Ovary (tissue), 9 donors: ENCODE data around the gene SIRT4. TPM values are rescaled to one million over a fixed set of nuclear protein-coding genes. Genes with fewer than 3 reads are reported as not detected.

Experiments
- DNase-seq, 5 donors: peaks; one replicate each; pipeline ENCODE4 v3.0.0-alpha.2; 2019 to 2020
- H3K27ac ChIP-seq, 2 donors: fragments of 200-600 bp; one replicate each; pipeline versions ENCODE4 v1.5.1 to v1.8.0; 2019 to 2022
- H3K27me3 ChIP-seq: fragments of 200-600 bp; one replicate; pipeline ENCODE4 v1.8.0; 2022
- H3K36me3 ChIP-seq: fragments of 200-600 bp; sonication (generic); one replicate; pipeline ENCODE4 v1.5.1; 2019
- H3K4me1 ChIP-seq: one replicate; pipeline ENCODE4 v1.8.1; 2013; ENCODE audit warnings: mild to moderate bottlenecking, moderate library complexity; ENCODE audit not compliant: insufficient read depth
- H3K4me3 ChIP-seq: fragments of 200-600 bp; sonication (generic); one replicate; pipeline ENCODE4 v1.5.1; 2017
- H3K9me3 ChIP-seq, 2 donors: fragments of 200-600 bp in 1 of 2; sonication (generic) in 1 of 2; one replicate each; pipeline versions ENCODE4 v1.5.1 to v1.8.1; 2013 to 2019; ENCODE audit warnings: mild to moderate bottlenecking in 1 of 2, moderate library complexity in 1 of 2
- CTCF ChIP-seq, 3 donors: fragments of 450-650 bp in 2 of 3; fragments of 200-600 bp in 1 of 3; IDR thresholded peaks; one replicate each; pipeline versions ENCODE4 v1.5.1 to v1.8.0; 2016 to 2022; ENCODE audit warnings: antibody characterized with exemption in 3 of 3, mild to moderate bottlenecking in 1 of 3
- EP300 ChIP-seq: sonication (generic); formaldehyde crosslinking; IDR thresholded peaks from one replicate; pipeline ENCODE4 v1.6.1; 2017; ENCODE audit warnings: antibody characterized with exemption
- POLR2A ChIP-seq: fragments of 450-650 bp; IDR thresholded peaks from one replicate; pipeline ENCODE4 v1.6.1; 2017; ENCODE audit warnings: antibody characterized with exemption, mild to moderate bottlenecking, moderate library complexity
- WGBS, 3 donors: extraction: QIAGEN DNeasy Blood & Tissue Kit in 1 of 3; methylation state at CpG; one replicate each; pipeline versions ENCODE4 v1.1.5 to v1.1.7; 2013 to 2017; 5-methylcytosine and 5-hydroxymethylcytosine counted together
- intact Hi-C, 4 donors: fragments of 100-400 bp; cut with DNase I; formaldehyde crosslinking; loops; one replicate each; pipeline versions ENCODE4 v1.11.0 to v1.15.1; 2022 to 2023
- polyA plus RNA-seq, 2 donors: library from polyadenylated mRNA; stranded (reverse); fragments of 200-250 nt in 1 of 2; fragments of 350-450 nt in 1 of 2; fragmentation: Illumina TruSeq in 1 of 2; extraction: RNeasy Lipid Tissue Mini Kit (QIAGEN cat#74804) in 1 of 2; gene quantifications; one replicate each; pipeline ENCODE4 v1.2.3, GENCODE V29; 2013 to 2014
- total RNA-seq, 7 donors: library from RNA; depleted of rRNA in 2 of 7; stranded (reverse); fragments of >200 nt in 2 of 7; fragmentation: NEBNext Ultra II Directional in 3 of 7; extraction: Animal tissue kit (Norgen Biotek cat#: 25700) in 3 of 7; gene quantifications; one replicate each; pipeline versions ENCODE4 v1.1.0 to v1.2.4, GENCODE V29; 2016 to 2023
- donor health status: DM: no; HTN: no; CAD: no; lungs with moderate emphysema.
- donor health status: DM: no; HTN: no; CAD: no.
- donor health status: Bipolar disorder and iron deficiency.
- donor health status: DM: yes; HTN: yes; CAD: no.
- donor health status: DM: no; HTN: no; CAD: no.
- donor health status: DM: yes; HTN: yes; CAD: no.

The SIRT4 gene
- total and polyA plus RNA-seq, 9 donors = 0.87 to 4.6 (median 1.4) TPM

- Histone ChIP-seq H3K36me3 (no peaks in the 10 kb centered on the region), H3K4me1 (peaks cover 1% of the 10 kb centered on the region), H3K9me3 (no peaks in the 10 kb centered on the region), H3K27ac (no peak overlapping the region), H3K4me3 (no peak overlapping the region), H3K27me3 (no peaks in the 10 kb centered on the region)
- TF ChIP-seq CTCF (IDR thresholded peaks at IDR 0.05) (no peak), EP300 (no peak), POLR2A (no peak)
- no peak for DNase-seq
- intact Hi-C loops = no loop called here
- 94 to 95% (median 94%) methylated on average over 46 to 55 of the region's 57 CpGs for WGBS, 3 donors
Measured at GRCh38 chr12:120278137-120279069, 23.7 kb upstream of the SIRT4 start.

DNA sequence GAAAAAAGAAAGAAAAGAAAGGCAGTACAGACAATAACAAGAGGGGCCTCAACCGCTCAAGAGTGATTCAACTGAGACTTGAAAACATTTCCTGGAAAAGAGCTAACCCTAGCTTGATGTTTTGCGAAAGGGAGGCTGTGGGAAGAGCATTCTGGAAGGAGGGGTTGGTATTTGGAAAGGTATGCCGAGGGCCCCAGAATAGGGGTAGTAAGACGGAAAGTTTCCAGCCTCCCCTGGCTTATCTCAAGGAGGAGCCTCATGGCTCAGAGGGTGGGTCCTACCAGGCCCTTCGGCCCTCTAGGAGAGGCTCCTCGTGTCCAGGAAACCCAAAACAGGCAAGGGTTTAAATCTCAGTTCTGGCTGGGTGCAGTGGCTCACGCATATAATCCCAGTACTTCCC lies 18.8 kb upstream of the SIRT4 start:
- TF ChIP-seq POLR2A = no peak
- no peak for TF ChIP-seq CTCF (IDR thresholded peaks at IDR 0.05)
- no peak for TF ChIP-seq EP300
- Histone ChIP-seq H3K27me3 (no peaks in the 10 kb centered on the region), H3K36me3 (no peaks in the 10 kb centered on the region), H3K4me1 (peaks cover 1% of the 10 kb centered on the region), H3K9me3 (no peaks in the 10 kb centered on the region), H3K4me3 (no peak overlapping the region), H3K27ac (no peak overlapping the region)
- 51 to 58% (median 51%) methylated on average over 7 of the region's 7 CpGs for WGBS, 3 donors
- intact Hi-C loops = no loop called here
- DNase-seq = no peak

DNA sequence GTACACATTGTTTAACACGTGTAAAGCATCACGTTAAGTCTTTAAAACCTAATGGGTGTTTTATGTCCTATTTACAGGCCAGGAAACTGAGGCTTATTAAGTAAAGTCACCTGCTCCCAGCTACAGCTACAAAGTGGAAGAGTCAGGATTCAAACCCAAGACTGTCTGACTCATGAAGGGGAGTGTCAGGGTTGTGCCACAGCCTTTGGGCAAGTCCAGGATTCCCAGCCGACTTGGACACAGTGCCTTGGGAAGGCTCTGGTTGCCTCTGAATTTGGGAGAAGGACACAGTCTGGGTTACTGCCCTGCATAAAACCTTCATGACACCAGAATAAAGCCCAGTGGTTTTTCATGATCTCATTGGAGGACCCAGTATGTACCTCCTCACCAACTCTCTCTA lies 17.7 kb upstream of the SIRT4 start:
- WGBS, 3 donors = 57 to 73% (median 59%) methylated on average over 3 of the region's 3 CpGs
- Histone ChIP-seq H3K4me3 (no peak overlapping the region), H3K36me3 (no peaks in the 10 kb centered on the region), H3K27me3 (no peaks in the 10 kb centered on the region), H3K27ac (no peak overlapping the region), H3K4me1 (peaks cover 1% of the 10 kb centered on the region), H3K9me3 (no peaks in the 10 kb centered on the region)
- TF ChIP-seq POLR2A (no peak), CTCF (IDR thresholded peaks at IDR 0.05) (no peak), EP300 (no peak)
- intact Hi-C loops = no loop called here
- DNase-seq = no peak

DNA sequence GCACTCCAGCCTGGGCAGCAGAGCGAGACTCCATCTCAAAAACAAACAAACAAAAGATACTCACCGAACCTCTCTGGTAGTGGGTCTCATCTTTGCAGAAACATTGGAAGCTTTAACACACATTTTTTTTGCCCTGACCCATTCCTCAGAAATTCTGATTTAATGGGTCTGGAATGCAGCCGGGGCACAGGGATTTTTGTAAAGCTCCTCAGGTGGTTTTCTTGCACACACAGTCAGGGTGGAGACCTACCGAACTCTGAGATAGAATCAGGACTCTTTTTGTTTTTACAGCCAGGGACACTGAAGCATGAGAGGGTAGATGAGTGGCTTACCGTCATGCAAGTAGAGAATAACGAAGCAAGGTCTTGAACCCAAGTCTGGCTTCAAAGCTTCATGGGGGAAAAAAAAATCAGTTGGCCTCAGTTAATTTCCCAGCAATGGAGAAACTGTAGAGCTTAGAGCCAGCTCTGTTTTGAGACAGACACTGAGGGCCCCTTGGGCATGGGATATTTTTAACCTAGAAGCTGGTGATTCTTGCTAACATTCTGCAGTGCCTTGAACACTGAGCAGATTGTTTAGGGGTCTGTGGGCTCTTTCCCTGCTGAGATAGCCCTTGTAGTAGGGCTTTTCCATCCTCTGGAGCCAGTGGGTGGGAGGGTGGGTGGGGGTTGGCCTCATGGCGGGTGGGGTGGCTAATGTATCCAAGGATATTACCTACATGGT lies 15.2 kb upstream of the SIRT4 start:
- Histone ChIP-seq H3K4me3 (no peak overlapping the region), H3K36me3 (no peaks in the 10 kb centered on the region), H3K27me3 (no peaks in the 10 kb centered on the region), H3K9me3 (no peaks in the 10 kb centered on the region), H3K4me1 (peaks cover 4% of the 10 kb centered on the region), H3K27ac (no peak overlapping the region)
- no peak for TF ChIP-seq CTCF (IDR thresholded peaks at IDR 0.05)
- no peak for TF ChIP-seq EP300
- TF ChIP-seq POLR2A = no peak
- no peak for DNase-seq
- intact Hi-C loops = no loop called here
- WGBS, 3 donors = 37 to 55% (median 48%) methylated on average over 7 of the region's 7 CpGs
